Pancreas (tissue), 10 donors: Measurements from ENCODE around the gene SMNDC1. TPM values are rescaled to one million over a fixed set of nuclear protein-coding genes. Genes with fewer than 3 reads are reported as not detected.

Experiments
- ATAC-seq, 4 donors: fragments of 200-7000 bp; cut with Tn5 transposase; one replicate each; pipeline versions ENCODE4 v1.8.0 to v1.9.1; 2020; ENCODE audit warnings: mild to moderate bottlenecking in 4 of 4, moderate library complexity in 4 of 4
- DNase-seq, 6 donors: peaks; one replicate each; pipeline ENCODE4 v3.0.0-alpha.2; 2020
- FAIRE-seq: peaks from 2 replicates; lab custom pipeline; 2012; peaks lifted over from hg19 to GRCh38; lab: Jason Lieb, UNC
- H3K27ac ChIP-seq, 4 donors: fragments of 200-600 bp; sonication (generic); 1 replicate in 3 of 4; 2 replicates in 1 of 4; pipeline versions ENCODE4 v1.5.0 to v1.8.0; 2020
- H3K27me3 ChIP-seq, 4 donors: fragments of 200-600 bp; one replicate each; pipeline ENCODE4 v1.8.0; 2021
- H3K36me3 ChIP-seq, 3 donors: fragments of 200-600 bp; sonication (generic) in 1 of 3; one replicate each; pipeline versions ENCODE4 v1.5.0 to v1.8.0; 2020 to 2021
- H3K4me1 ChIP-seq, 3 donors: fragments of 200-600 bp; one replicate each; pipeline ENCODE4 v1.8.0; 2021
- H3K4me3 ChIP-seq, 4 donors: fragments of 200-600 bp; sonication (generic) in 2 of 4; one replicate each; pipeline versions ENCODE4 v1.5.0 to v1.8.0; 2020 to 2021
- H3K9me3 ChIP-seq, 4 donors: fragments of 200-600 bp; one replicate each; pipeline ENCODE4 v1.8.0; 2021
- CTCF ChIP-seq, 4 donors: fragments of 200-600 bp; sonication (generic) in 3 of 4; IDR thresholded peaks; one replicate each; pipeline versions ENCODE4 v1.5.0 to v1.8.0; 2021; ENCODE audit warnings: antibody characterized with exemption in 4 of 4
- WGBS, 2 donors: extraction: QIAGEN DNeasy Blood & Tissue Kit; methylation state at CpG; one replicate each; pipeline ENCODE4 v1.1.7; 2013; 5-methylcytosine and 5-hydroxymethylcytosine counted together
- intact Hi-C, 3 donors: fragments of 100-400 bp; cut with DNase I; formaldehyde crosslinking; loops; one replicate each; pipeline versions ENCODE4 v1.11.1 to v1.14.2; 2022
- polyA plus RNA-seq, 2 donors: library from polyadenylated mRNA; stranded (reverse); fragments of 200-250 nt; gene quantifications; one replicate each; pipeline ENCODE4 v1.2.3, GENCODE V29; 2013
- total RNA-seq, 6 donors: library from RNA; stranded (reverse); fragmentation: NEBNext Ultra II Directional in 4 of 6; extraction: Animal tissue kit (Norgen Biotek cat#: 25700) in 4 of 6; gene quantifications; one replicate each; pipeline versions ENCODE4 v1.2.1 to v1.2.4, GENCODE V29; 2021 to 2023
- donor health status: healthy with polysubstance abuse.
- donor health status: DM: no; HTN: no; CAD: no; lungs with moderate emphysema.
- donor health status: DM: no; HTN: no; CAD: no.
- donor health status: control.
- donor health status: control.
- donor health status: Bipolar disorder and iron deficiency.
- donor health status: DM: yes; HTN: yes; CAD: no.
- donor health status: DM: no; HTN: no; CAD: no.
- donor health status: DM: no; HTN: no; CAD: no.
- donor health status: DM: yes; HTN: yes; CAD: no.

Gene SMNDC1
- total and polyA plus RNA-seq, 8 donors = 5.2 to 13.7 (median 9.4) TPM

DNA sequence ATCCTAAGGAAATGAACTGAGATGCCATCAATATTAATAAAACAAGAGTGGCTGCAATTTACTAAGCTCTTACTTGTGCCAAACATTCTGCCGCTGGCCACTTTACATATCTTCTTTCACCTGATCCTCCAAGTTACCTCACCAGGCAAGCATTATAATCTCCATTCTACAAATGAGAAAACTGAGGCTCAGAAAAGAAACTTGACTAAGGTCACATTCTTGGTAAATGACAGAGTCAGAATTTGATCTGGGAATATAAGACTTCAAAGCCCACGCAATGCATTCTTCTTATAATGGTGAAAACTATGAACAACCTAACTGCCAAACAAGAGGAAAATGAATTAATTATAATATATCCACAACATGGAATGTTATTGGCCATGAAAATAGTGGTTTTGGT, 46.1 kb upstream of the SMNDC1 start:
- FAIRE-seq = no peak
- intact Hi-C loops = loop anchor here in 1 of 3 donors (10.0 kb wide), 1 partner anchor 194 kb away; no protein-coding TSS in a partner anchor

DNA sequence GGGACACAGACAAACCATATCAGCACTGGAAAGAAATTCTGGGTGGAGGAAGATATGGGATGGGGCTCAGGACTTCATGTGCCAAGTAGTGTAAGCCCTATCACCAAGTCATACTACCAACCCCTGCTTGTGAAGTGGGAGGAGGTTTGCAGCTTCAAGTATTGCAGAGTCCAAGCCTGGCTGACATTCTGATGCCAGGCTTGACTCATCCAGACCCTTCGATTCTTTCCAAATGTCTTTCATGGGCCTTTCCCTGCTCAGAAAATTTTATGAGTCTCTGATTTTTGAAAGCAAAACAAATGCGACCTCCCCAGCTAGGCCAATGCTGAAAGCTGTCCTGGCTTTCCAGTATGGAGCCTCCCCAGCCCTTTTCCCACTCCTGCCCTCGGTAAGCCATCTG, 45.1 kb upstream of the SMNDC1 start:
- H3K4me3 ChIP-seq = no peak overlapping the region
- peaks cover 0 to 3% (median 0%) of the 10 kb centered on the region in 4 donors for H3K27me3 ChIP-seq
- WGBS, 2 donors = 60 to 73% methylated on average over 3 of the region's 3 CpGs
- ATAC-seq (no peak), DNase-seq (no peak), FAIRE-seq (no peak)
- no peak for TF ChIP-seq CTCF (IDR thresholded peaks at IDR 0.05)
- H3K9me3 ChIP-seq = no peaks in the 10 kb centered on the region
- intact Hi-C loops = loop anchor here in 1 of 3 donors (10.0 kb wide), 1 partner anchor 195 kb away; no protein-coding TSS in a partner anchor
- H3K27ac ChIP-seq = no peak overlapping the region
- H3K4me1 ChIP-seq = no peaks in the 10 kb centered on the region
- no peaks in the 10 kb centered on the region for H3K36me3 ChIP-seq

More for the DNA sequence above, 46.1 kb upstream of the SMNDC1 start:
- 88 to 97% methylated on average over 2 of the region's 2 CpGs for WGBS, 2 donors
- H3K36me3 ChIP-seq = no peaks in the 10 kb centered on the region
- H3K9me3 ChIP-seq = no peaks in the 10 kb centered on the region
- DNase-seq = no peak
- ATAC-seq = no peak
- H3K27me3 ChIP-seq = peaks cover 0 to 3% (median 0%) of the 10 kb centered on the region in 4 donors
- H3K4me3 ChIP-seq = no peak overlapping the region
- TF ChIP-seq CTCF (IDR thresholded peaks at IDR 0.05) = no peak
- no peak overlapping the region for H3K27ac ChIP-seq
- no peaks in the 10 kb centered on the region for H3K4me1 ChIP-seq

- Histone ChIP-seq H3K36me3 (no peaks in the 10 kb centered on the region), H3K27ac (no peak overlapping the region), H3K4me3 (no peak overlapping the region), H3K9me3 (no peaks in the 10 kb centered on the region), H3K27me3 (peaks cover 0 to 3% (median 0%) of the 10 kb centered on the region in 4 donors), H3K4me1 (no peaks in the 10 kb centered on the region)
- no peak for DNase-seq
- no peak for FAIRE-seq
- 67 to 77% methylated on average over 5 of the region's 5 CpGs for WGBS, 2 donors
- no peak for TF ChIP-seq CTCF (IDR thresholded peaks at IDR 0.05)
- intact Hi-C loops = no loop called here
- no peak for ATAC-seq
These were observed 44.7 kb upstream of the SMNDC1 start for GRCh38 chr10:110349386-110349785.

DNA sequence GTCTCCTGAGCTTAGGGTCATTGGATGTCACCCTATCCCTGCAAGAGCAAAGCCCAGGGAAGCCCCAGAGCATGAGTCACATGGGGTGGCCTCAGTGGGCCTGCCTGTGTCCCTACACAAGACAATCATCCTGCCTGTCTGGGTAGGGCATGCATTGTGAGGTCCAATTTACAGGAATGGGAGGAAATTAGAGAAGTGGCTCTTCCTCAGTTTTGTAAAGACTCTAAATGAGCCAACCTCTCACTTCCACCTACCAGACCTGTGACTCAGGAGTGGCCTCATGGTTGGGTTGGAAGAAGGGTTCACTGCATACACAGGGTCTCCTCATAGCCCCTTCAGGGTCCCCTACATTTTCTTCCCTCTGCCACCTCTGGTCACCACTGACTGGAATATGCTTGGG, 43.6 kb upstream of the SMNDC1 start:
- no peak overlapping the region for H3K27ac ChIP-seq
- FAIRE-seq (no peak), DNase-seq (no peak), ATAC-seq (no peak)
- no peaks in the 10 kb centered on the region for H3K4me1 ChIP-seq
- H3K36me3 ChIP-seq = no peaks in the 10 kb centered on the region
- intact Hi-C loops = no loop called here
- no peaks in the 10 kb centered on the region for H3K9me3 ChIP-seq
- peaks cover 0 to 3% (median 0%) of the 10 kb centered on the region in 4 donors for H3K27me3 ChIP-seq
- H3K4me3 ChIP-seq = no peak overlapping the region
- no peak for TF ChIP-seq CTCF (IDR thresholded peaks at IDR 0.05)

DNA sequence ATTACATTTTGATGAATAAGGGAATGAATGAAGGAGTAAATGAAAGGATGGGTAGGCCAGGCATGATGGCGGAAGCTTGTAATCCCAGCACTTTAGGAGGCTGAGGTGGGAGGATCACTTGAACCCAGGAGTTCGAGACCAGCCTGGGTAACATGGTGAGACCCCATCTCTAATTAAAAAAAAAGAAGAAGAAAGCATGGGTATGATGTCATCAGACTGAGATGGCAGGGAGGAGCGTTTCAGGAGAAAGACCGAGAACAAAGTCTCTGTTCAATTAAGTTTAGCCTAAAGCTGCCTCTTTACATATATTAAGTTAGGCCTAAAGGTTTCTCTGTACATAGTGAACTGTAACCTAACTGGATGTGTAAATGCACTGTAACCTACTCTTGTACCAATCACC, 42.2 kb upstream of the SMNDC1 start:
- intact Hi-C loops = no loop called here
- FAIRE-seq (no peak), ATAC-seq (no peak), DNase-seq (no peak)
- Histone ChIP-seq H3K36me3 (no peaks in the 10 kb centered on the region), H3K27ac (no peak overlapping the region), H3K27me3 (peaks cover 0 to 3% (median 0%) of the 10 kb centered on the region in 4 donors), H3K4me3 (no peak overlapping the region), H3K9me3 (no peaks in the 10 kb centered on the region), H3K4me1 (no peaks in the 10 kb centered on the region)
- 91 to 97% methylated on average over 4 of the region's 4 CpGs for WGBS, 2 donors
- no peak for TF ChIP-seq CTCF (IDR thresholded peaks at IDR 0.05)
